HCT116 (cell line): Measurements from ENCODE around the gene LRCH1.

Experiments used
- CTCF ChIP-seq, 3 experiments: fragments of 200-600 bp in 1 of 3; sonication (generic) in 1 of 3; IDR thresholded peaks in 2 of 3; conservative IDR thresholded peaks in 1 of 3; 2 replicates each; pipeline ENCODE4 v1.5.1; 2012 to 2017; ENCODE audit warnings: low read depth in 2 of 3, low read length in 2 of 3, antibody characterized with exemption in 1 of 3, borderline replicate concordance in 1 of 3, control low read depth in 1 of 3, mild to moderate bottlenecking in 1 of 3, mixed read lengths in 1 of 3, mixed run types in 1 of 3, moderate library complexity in 1 of 3; ENCODE audit not compliant: insufficient read depth in 1 of 3
- EZH2 ChIP-seq: fragments of 200-600 bp; sonication (generic); IDR thresholded peaks from 2 replicates; pipeline ENCODE4 v1.6.1; 2017; ENCODE audit warnings: antibody characterized with exemption, mixed run types
- EZH2phosphoT487 ChIP-seq: fragments of 200-600 bp; IDR thresholded peaks from 2 replicates; pipeline ENCODE4 v1.6.1; 2018; ENCODE audit warnings: antibody characterized with exemption, borderline replicate concordance
- POLR2A ChIP-seq: IDR thresholded peaks from 2 replicates; pipeline ENCODE4 v1.7.0; 2011; ENCODE audit warnings: borderline replicate concordance; ENCODE audit not compliant: insufficient read depth, insufficient read length; ENCODE audit errors: extremely low read depth
- POLR2AphosphoS5 ChIP-seq: IDR thresholded peaks from 2 replicates; pipeline ENCODE4 v1.6.1; 2011; ENCODE audit warnings: mild to moderate bottlenecking, low read depth, low read length, moderate library complexity
- RAD21 ChIP-seq: IDR thresholded peaks from 2 replicates; pipeline ENCODE4 v1.6.1; 2012; ENCODE audit warnings: low read depth, mild to moderate bottlenecking
- REST ChIP-seq: IDR thresholded peaks from 2 replicates; pipeline ENCODE4 v1.6.1; 2012; ENCODE audit warnings: low read depth

- no peak for TF ChIP-seq CTCF (IDR thresholded peaks at IDR 0.05 in 2 of 3, conservative IDR thresholded peaks at IDR 0.05 in 1 of 3; ENCODE audit: borderline replicate concordance in 1 of 3, insufficient read depth in 1 of 3, low read depth in 2 of 3, low read length in 2 of 3)
- TF ChIP-seq EZH2phosphoT487: no peak
- TF ChIP-seq POLR2AphosphoS5: no peak
- no peak for TF ChIP-seq POLR2A
- no peak for TF ChIP-seq EZH2
- no peak for TF ChIP-seq RAD21
- no peak for TF ChIP-seq REST
Measured at GRCh38 chr13:46507981-46508380, 45.0 kb upstream of the LRCH1 start.
